Measurements from ENCODE around the gene PROCR.
A peak's percentile ranks its signal among the peaks of the same experiment; 100 is the strongest.
"Not testable (repeated sequence)": the region's sequence is repeated elsewhere in the genome, so short reads cannot be mapped to it uniquely, and the experiment has no call there.

PROCR gene

DNA sequence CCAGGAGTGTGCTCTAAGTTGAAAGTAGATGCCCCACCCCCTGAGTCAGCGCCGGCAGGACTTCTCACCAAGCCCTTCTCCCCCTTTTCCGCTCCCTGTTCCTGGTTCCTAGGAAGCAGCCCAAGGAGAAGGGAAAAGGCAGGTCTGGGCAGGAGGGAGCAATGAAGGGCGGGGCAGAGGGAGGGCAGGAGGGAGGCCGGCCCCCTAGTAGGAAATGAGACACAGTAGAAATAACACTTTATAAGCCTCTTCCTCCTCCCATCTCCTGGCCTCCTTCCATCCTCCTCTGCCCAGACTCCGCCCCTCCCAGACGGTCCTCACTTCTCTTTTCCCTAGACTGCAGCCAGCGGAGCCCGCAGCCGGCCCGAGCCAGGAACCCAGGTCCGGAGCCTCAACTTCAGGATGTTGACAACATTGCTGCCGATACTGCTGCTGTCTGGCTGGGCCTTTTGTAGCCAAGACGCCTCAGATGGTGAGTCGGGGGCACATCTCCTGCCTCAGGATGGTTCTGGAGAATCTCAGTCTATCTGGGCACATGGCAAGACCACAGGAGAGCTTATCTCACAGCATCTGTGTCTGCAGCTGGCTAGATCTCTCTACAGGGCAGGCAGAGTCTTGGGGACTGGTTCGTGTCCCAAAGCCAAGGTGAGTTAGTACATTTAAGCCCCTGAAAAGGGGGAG, at the start of gene PROCR:
Gene PROCR (plus strand): TSS at position 320 of the 681 bp plus-strand sequence. CDS start 83 bp downstream, at position 403.
- peak; percentile 38 to 44 for DNase-seq

DNA sequence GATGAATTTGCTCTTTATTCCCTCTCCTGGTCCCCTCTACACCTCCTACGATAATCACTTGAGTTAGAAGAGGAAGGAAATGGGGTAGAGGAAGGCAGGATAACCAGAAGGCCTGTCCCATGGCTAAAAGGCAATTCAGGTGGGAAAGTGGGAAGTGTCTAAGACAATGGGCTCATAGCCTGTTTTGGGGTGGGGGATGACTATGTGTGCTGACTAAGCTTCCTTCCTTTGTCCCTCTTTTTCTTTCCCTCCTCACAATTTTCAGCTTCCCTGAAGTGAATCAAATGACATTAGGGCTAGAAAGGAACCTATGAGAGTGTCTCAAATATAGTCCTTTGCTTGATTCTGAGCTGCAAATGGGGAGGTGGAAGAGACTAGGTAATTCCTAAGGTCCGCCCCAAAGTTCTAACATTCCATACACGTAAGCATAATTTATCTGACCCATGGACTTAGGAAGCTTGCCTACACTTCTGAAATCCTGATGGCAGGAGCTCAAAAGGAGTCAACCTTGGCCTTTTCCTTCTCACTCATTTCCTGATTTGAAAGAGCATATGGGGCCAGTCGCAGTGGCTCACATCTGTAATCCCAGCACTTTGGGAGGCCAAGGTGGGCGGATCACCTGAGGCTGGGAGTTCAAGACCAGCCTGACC, 49.0 kb upstream of the PROCR start:
- no peak for DNase-seq

DNA sequence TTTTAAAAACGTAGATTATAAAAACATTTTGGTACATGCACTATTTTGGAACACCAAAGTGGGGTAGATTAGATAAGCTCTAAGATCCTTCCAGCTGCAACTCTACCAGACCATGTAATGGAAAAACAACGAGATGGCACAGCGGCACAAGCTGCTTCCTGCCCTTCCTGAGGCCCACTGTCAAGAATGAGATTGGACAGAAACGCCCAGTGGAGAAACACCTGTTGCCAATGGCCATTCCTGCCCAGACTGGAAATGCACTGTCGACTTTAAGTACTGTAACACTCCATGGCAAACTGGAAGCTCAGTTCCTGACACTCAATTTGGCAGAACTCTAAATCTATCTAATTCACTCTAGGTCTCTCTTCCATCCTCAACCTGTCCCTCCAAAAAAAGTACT, 46.1 kb upstream of the PROCR start:
- no peak for DNase-seq

DNA sequence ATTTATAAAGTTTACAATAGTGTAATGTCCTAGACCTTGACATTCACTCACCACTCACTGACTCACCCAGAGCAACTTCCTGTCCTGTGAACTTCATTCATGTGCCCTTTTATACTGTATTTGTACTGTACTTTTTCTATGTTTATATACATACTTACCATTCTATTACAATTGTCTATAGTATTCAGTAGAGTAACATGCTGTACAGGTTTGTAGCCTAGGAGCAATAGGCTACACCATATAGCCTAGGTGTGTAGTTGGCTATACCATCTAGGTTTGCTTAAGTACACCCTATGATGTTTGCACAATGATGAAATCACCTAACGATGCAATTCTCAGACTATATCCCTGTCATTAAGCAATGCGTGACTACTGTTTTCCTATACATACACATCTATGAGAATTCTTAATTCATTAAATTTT, 42.2 kb upstream of the PROCR start:
- DNase-seq = no peak

DNA sequence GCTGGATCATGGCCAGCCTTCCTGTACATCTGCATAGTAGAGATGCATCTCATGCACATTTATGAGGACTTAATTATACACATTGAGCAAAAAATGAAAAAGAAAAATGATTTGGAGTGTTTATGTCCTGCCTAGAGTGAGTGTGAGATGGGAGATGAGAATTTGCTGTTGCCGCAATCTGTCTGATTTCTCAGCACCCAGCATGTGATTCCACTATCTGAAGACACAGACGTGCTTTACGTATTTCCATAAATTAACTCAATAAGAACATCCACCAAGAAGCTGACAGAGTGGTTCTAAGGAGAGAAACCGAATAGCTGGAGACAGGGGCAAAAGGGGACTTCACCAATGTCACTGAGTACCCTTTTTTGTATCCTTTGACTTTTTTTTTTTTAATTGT, 39.9 kb upstream of the PROCR start:
- DNase-seq = no peak

DNA sequence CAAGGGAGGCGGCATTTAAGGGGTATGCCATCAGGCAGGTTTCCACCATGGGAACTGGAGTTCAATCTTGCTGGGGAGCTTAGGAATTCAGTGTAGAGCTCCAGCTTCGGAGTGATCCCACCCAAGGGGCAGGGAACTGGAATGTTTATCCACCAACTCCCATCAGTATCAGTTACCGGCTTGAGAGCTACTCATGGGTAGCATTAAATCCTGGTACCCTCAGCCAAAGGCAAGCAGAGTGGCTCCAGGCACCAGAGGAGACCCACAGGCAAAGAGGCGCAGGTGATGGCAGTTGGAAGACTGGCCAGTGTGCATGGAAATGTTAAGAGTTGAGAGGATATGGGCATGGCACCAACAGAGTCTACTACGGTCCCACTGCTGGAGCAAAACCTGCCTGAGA, 38.8 kb upstream of the PROCR start:
- no peak for DNase-seq

DNA sequence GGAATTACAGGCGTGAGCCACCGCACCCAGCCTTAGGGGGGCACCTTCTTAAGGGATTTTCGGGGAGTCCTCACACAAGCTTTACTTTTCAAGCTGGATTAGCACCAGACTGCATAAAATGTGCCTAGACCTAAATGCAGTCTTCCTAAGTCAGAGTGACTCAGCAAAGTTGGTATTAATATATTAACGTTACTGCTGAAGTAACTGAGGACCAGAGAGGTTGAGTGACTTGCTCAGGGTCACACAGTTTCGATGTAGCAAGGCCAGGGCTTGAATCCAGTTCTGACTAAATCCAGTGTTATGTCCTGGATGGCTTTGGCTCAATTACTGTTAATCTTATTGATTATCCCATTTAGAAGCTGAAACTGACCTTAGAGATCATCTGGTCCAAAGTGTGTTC, 38.1 kb upstream of the PROCR start:
- no peak for DNase-seq

DNA sequence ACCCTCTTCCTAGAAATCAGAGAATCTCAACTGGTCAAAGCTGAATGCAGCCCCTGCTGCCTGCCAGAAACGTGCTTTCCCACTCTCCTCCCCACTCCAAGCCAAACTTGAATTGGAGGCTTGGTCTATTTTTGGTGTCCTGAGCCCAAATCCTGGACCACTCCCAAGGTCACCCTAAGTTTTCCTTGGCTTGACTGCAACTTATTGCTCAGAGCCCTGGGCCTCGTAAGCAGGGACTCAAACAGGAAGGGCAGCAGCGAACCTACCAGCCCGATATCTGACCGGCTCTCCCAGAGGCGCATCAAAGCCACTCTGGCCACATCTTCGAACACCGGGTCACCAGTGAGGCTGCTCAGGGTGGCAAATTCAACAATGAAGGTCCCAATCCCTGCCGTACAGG, 37.4 kb upstream of the PROCR start:
- DNase-seq = no peak

DNA sequence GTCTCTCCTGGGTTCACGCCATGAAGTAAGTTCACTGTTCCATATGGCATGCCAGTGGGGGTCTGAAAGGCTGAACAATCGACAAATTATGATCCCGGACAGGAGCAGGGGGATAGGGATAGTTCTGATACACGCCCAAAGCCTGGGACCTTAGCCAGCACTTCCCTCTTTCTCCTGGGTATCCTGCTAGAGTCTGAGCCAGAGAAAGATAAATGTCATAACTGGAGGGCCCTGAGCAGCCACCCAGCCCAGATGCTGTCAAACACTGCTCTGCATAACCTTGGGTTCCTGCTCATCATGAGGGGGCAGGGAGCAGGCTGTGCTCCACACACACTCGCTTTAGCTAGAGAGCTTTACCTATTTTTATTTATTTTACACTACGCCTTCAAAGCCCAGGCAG, 37.0 kb upstream of the PROCR start:
- no peak for DNase-seq

DNA sequence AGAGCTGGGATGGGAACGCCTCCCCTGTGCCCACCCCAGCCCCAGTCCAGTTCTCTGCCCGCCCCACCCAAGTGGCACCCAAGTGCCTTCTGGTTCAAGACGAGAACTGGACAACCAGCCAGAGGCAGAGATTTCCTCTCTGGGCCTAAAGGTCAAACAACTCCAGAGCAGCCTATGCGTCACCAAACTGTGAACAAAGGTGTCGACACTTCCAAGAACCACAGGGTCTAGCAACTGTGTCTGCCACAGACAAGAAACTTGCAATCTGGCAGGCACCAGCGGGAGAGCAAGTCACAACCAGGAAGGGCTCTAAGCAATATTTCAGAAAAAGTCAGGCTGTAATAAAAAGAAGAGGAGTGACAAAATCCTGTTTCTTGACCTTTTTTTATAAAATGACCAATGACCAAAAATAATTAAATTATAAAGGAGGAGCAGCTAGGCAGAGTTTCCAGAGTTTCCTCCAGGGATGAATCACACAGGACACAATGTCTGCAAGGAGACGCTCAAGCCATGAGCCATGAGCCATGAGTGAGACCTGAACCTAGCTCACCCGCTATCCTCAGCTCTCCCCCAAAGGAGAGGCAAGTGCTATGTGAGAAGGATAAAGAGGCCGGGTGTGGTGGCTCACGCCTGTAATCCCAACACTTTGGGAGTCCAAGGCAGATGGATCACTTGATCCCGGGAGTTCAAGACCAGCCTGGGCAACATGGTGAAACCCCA, 35.8 kb upstream of the PROCR start:
- DNase-seq = no peak

DNA sequence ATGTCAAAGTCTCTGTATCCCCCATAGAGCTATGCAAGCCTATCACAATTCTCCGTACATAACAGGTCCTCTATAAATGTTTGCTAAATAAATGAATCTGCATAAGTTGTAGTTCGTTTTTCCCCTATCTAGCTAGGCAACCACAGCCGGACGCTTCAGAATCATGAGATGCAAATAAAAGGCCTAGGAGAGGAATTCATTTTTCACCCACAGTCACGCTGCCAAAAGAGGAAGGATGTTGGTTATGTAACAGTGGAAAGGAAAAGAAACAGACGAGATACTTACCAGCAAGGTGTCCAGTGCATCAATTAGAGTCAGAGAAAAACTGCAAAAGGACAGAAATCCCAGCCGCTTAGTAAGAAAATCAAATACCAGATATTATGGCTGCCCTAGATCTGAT, 27.2 kb upstream of the PROCR start:
- DNase-seq = no peak

DNA sequence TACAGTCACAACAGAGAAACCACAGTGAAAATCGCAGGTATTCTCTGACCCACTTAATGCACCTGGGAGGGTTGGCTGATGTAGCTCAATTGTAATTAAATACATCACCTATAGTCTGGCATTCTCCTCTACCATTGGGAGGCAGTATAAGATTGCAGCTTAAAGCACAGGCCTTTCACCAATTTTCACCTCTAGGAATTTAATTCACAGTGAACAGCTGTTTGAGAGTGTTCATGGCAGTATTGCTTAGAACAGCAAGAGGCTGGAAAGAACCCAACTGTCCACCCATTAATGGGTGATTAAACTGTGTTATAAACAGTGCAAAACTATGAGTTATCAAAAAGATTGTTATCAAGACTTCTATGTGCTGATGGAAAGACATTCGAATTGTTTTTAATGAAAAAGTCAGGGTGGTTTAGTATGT, 26.7 kb upstream of the PROCR start:
- DNase-seq = no peak

DNA sequence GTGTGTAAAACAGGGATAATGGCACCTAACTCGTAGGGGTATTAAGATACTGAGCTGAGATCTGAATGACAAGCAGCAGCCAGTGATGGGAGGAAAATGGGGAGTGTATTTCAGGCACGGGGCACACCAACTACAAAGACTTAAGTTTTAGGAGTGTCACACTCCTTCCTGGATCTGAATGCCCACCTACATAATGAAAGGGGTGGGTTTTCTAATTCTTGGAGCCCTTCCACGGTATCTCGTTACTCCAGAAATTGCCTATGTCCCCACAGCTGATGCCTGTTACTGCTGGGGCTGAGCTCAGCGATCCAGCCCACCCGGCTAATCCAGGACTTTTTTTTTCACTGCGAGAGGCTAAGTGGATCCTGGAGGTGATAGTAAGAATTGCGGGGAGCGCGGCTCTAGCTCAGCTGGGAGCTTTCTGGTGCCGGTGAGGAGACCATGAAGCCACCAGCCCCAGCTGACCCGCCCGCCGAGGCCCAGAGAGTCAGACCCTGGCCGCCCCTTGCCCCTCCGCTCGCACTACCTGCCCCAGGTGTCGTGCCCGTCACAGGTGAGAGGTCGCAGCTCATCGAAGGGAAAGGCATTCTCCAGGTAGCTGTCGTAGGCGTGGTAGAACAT, 25.5 kb upstream of the PROCR start:
- DNase-seq = no peak

DNA sequence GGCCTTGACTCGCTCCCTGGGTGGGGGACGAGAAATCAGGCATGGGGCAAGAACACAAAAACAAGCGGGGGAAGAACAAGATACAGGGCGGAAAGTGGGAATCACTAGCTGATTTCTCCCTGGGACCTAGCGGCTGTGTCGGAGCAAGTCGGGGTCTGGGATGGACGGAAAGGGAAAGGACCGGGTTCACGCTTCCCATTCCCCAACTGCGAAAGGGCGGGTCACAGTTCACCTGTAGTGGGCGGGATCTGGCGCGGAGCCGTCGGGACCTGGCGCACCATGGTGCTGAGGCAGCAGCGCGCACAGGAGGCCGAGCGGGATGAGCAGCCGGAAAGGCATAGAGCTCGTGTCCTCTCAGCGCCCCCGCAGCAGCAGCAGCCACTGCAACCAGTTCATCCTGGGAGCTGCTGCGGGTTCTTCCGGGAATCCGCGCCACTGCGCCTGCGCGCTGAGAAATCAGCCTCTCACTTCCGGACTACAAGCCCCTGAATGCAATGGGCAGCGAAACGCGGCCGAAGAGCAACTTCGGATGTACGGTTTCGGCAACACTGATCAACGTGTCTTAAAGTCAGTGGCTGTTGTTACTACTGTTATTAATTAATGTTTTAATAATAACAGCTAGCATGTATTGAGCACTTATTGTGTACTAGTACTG, 24.8 kb upstream of the PROCR start, which contains the start of gene EDEM2:
Gene EDEM2 (minus strand): TSS at position 417 of the 655 bp plus-strand sequence. CDS start 78 bp downstream, at position 339.
- peak; percentile 94 to 95 for DNase-seq

DNA sequence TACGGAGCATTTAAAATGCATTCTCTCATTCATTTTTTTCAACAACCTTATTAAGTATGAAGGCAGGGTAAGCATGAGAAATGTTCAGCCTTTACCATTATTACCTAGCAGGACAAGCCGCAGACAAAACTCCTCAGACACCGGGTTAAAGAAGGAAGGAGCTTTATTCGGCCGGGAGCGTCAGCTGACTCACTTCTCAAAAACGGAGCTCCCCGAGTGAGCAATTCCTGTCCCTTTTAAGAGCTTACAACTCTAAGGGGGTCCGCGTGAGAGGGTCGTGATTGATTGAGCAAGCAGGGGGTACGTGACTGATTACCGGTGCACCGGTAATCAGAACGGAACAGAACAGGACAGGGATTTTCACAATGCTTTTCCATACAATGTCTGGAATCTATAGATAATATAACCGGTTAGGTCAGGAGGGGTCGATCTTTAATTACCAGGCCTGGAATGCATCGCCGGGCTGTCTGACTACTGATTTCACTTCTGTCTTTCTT, 24.2 kb upstream of the PROCR start:
- peak; percentile 45 to 48 for DNase-seq

DNA sequence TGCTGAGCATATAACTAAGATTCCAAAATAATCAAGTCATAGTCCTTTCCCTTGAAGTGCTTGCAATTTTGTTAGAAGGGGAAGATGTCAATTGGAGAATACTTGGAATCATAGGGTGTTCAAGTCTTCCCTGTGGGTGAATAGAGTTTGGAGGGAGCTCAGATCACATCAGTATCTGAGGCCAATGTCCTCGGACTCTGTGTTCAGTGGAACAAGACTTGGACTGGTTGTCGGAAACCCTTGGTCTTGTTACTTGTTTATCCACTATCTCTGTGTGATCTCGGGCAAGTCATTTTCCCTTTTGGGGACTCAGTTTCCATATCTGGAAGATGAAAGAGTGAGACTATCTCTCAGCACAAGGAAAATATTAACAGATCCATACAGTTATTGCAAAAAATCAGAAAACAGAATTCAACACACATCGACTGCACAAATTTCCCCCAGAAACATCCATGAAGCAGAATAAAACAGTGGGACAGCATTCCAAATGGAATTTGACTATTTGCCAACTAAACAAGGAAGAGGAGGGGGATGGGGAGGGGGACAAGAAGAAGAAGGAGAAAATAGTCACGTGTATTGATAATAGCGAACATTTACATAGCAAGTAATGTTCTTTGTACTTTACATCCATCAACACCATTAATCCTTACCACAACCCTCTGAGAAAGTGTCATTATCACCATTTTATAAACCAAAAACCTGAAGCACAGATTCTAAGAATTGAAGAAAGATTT, 20.9 kb upstream of the PROCR start:
- no peak for DNase-seq

DNA sequence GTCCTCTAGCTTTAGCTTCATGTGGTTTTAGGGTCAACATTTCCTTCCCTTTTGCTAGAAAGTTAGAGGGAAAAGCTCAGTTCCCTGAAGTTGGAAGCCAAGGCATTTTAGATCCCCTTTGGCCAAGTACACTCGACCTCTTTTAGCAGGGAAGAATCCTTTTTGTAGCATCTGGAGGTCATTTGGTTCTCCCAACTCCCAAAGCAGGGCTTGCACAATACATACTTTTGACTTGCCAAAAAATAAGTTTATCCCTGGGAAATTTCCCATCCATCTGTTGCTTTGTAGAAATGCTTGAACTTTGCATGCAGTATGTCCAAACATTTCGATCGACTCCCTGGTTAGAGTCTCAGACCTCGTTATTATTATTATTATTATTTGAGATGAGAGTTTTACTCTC, 20.1 kb upstream of the PROCR start:
- no peak for DNase-seq

DNA sequence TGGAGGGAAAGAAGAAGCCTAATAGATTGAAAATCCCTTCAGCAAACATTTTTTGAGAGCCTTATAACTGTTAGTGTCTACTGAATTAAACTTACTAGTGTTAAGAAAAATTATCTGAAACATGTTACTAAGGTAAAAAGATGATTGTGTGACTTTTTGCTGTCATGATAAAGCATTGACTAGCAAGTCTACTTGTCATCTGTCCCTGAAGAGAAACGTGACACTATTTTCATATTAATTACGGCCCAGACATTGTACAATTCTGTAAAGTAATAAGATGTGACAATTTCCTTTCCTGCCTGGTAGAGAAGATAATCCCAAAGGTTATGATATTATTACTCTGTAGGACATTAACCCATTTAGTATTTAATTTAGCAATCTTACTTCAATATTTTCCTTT, 15.9 kb upstream of the PROCR start:
- no peak for DNase-seq

DNA sequence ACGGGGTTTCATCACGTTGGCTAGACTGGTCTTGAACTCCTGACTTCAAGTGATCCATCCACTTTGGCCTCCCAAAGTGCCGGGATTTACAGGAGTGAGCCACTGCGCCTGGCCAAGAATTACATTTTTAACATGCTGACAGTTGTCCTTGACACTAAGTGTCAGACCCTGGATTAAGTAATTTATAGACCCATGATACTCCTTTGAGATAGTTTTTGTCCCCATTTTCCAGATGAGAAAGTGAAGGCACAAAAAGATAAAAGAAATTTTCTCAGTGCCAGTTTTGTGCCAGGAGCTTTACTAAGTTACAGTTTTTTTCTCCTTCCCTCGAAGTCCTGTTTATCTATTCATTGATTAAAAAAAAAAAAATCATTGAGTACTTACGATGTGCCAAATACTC, 14.9 kb upstream of the PROCR start:
- no peak for DNase-seq

DNA sequence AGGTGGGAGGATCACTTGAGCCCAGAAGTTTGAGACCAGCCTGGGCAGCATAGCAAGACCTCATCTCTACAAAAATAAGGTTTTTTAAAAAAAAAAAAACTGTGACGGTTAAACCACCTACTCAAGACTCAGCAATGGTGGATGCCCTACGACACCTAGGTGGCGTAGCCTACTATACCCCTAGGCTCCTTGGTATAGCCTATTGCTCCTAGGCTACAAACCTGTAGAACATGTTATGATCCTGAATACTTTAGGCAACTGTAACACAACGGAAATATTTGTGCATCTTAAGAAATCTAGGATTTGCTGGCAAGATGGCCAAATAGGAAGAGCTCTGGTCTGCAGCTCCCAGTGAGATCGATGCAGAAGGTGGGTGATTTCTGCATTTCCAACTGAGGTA, 11.5 kb upstream of the PROCR start:
- not testable (repeated sequence) for DNase-seq

DNA sequence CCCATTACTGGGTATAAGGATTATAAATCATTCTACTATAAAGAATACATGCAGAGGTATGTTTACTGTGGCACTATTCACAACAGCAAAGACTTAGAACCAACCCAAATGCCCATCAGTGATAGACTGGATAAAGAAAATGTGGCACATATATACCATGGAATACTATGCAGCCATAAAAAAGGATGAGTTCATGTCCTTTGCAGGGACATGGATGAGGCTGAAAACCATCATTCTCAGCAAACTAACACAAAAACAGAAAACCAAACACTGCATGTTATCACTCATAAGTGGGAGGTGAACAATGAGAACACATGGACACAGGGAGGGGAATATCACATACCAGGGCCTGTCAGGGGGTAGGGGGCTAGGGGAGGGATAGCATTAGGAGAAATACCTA, 7.3 kb upstream of the PROCR start:
- DNase-seq = not testable (repeated sequence)
